GM13977 (cell line): Measurements from ENCODE around the gene ALPP.
"Not testable (repeated sequence)": the region's sequence is repeated elsewhere in the genome, so short reads cannot be mapped to it uniquely, and the experiment has no call there.

Source experiments
- DNase-seq: peaks from one replicate; pipeline ENCODE4 v3.0.0; 2012; ENCODE audit warnings: low spot score
- CTCF ChIP-seq: IDR thresholded peaks from 2 replicates; pipeline ENCODE4 v1.5.1; 2012; ENCODE audit warnings: mild to moderate bottlenecking, control low read depth; ENCODE audit not compliant: insufficient read depth; ENCODE audit errors: extremely low read depth, missing control alignments
- in situ Hi-C: fragments of 300-500 bp; cut with MboI; formaldehyde crosslinking; loops from one replicate; pipeline ENCODE4 v1.12.0; 2022; ENCODE audit warnings: low sequenced_read_pairs, low pct_unique_long_range_greater_than_20kb, mixed read lengths, inconsistent platforms; ENCODE audit not compliant: unreplicated experiment

Gene ALPP

GRCh38 chr2:232420073-232420454, 41.5 kb downstream of the ALPP start:
- no peak for DNase-seq
- TF ChIP-seq CTCF = no peak
- in situ Hi-C loops = loop anchor here (10.0 kb wide), 1 partner anchor 515 kb away; no protein-coding TSS in a partner anchor

- peak; percentile 64 for DNase-seq
- no peak for TF ChIP-seq CTCF
- in situ Hi-C loops = loop anchor here (10.0 kb wide), 1 partner anchor 516 kb away; no protein-coding TSS in a partner anchor
Measured at GRCh38 chr2:232420463-232421188, 42.1 kb downstream of the ALPP start.

GRCh38 chr2:232421189-232421785, 42.7 kb downstream of the ALPP start:
- no peak for TF ChIP-seq CTCF
- no peak for DNase-seq
- in situ Hi-C loops = loop anchor here (10.0 kb wide), 1 partner anchor 516 kb away; no protein-coding TSS in a partner anchor

- no peak for DNase-seq
- TF ChIP-seq CTCF = no peak
- in situ Hi-C loops = loop anchor here (10.0 kb wide), 1 partner anchor 517 kb away; no protein-coding TSS in a partner anchor
Measured at GRCh38 chr2:232422051-232422450, 43.5 kb downstream of the ALPP start.

GRCh38 chr2:232422996-232423395, 44.4 kb downstream of the ALPP start:
- in situ Hi-C loops = loop anchor here (10.0 kb wide), 1 partner anchor 518 kb away; no protein-coding TSS in a partner anchor
- not testable (repeated sequence) for DNase-seq

- DNase-seq = not testable (repeated sequence)
- in situ Hi-C loops = loop anchor here (10.0 kb wide), 1 partner anchor 519 kb away; no protein-coding TSS in a partner anchor
Measured at GRCh38 chr2:232423407-232423806, 44.9 kb downstream of the ALPP start.

GRCh38 chr2:232431705-232432590, 53.4 kb downstream of the ALPP start:
- in situ Hi-C loops = no loop called here
- TF ChIP-seq CTCF = no peak
- no peak for DNase-seq
